RWPE2 (cell line): ENCODE data around the gene MED16.

Source experiments
- ATAC-seq: fragments of 200-7000 bp; cut with Tn5 transposase; 3 replicates; pipeline ENCODE4 v1.9.1; 2021; ENCODE audit warnings: low read depth
- DNase-seq: peaks from one replicate; pipeline ENCODE4 v3.0.0-alpha.2; 2020; ENCODE audit warnings: low spot score
- H3K27ac ChIP-seq: fragments of 450-650 bp; 2 replicates; pipeline ENCODE4 v1.5.1; 2017; ENCODE audit warnings: mild to moderate bottlenecking; ENCODE audit not compliant: poor library complexity, severe bottlenecking
- H3K27me3 ChIP-seq: fragments of 250-450 bp; sonication (Bioruptor Pico); 2 replicates; pipeline ENCODE4 v1.5.1; 2021; ENCODE audit warnings: mild to moderate bottlenecking, moderate library complexity; ENCODE audit not compliant: insufficient read depth, poor library complexity, severe bottlenecking
- H3K36me3 ChIP-seq: fragments of 250-450 bp; sonication (Bioruptor Pico); 2 replicates; pipeline ENCODE4 v1.5.1; 2020; ENCODE audit warnings: low read depth, mild to moderate bottlenecking, moderate library complexity
- H3K4me1 ChIP-seq: fragments of 250-450 bp; sonication (Bioruptor Pico); 2 replicates; pipeline ENCODE4 v1.5.1; 2021; ENCODE audit warnings: mild to moderate bottlenecking, moderate library complexity; ENCODE audit not compliant: insufficient read depth, poor library complexity, severe bottlenecking
- H3K4me3 ChIP-seq: fragments of 250-450 bp; sonication (Bioruptor Pico); 2 replicates; pipeline ENCODE4 v1.5.1; 2021; ENCODE audit warnings: mild to moderate bottlenecking, moderate library complexity; ENCODE audit not compliant: severe bottlenecking
- H3K9me3 ChIP-seq: fragments of 250-450 bp; sonication (Bioruptor Pico); 2 replicates; pipeline ENCODE4 v1.5.1; 2021; ENCODE audit warnings: mild to moderate bottlenecking, moderate library complexity; ENCODE audit not compliant: severe bottlenecking
- TF ChIP-seq, protein P1 (sequence below): fragments of 450-650 bp; IDR thresholded peaks from one replicate; pipeline ENCODE4 v1.5.1; 2017; ENCODE audit warnings: mild to moderate bottlenecking, moderate library complexity; ENCODE audit not compliant: poor library complexity, severe bottlenecking

The MED16 gene

DNA sequence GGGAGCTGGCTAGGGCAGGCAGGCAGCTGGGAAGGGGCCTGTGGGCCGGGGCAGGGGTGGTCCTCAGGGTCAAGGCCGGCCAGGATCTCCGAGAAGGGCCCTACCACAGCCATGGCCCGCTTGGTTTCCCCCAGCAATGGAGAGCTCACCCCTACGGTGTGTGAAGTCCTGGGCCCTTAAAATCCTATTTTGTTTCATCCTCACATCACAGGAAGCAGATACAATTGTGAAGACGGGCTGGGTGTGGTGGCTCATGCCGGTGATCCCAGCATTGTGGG, 9.0 kb upstream of the MED16 start:
- Histone ChIP-seq H3K9me3 (no peaks in the 10 kb centered on the region), H3K4me3 (no peak overlapping the region), H3K36me3 (peaks cover 25% of the 10 kb centered on the region), H3K27ac (no peak overlapping the region), H3K27me3 (no peaks in the 10 kb centered on the region), H3K4me1 (no peaks in the 10 kb centered on the region)
- no peak for ATAC-seq
- TF ChIP-seq, protein P1, sequence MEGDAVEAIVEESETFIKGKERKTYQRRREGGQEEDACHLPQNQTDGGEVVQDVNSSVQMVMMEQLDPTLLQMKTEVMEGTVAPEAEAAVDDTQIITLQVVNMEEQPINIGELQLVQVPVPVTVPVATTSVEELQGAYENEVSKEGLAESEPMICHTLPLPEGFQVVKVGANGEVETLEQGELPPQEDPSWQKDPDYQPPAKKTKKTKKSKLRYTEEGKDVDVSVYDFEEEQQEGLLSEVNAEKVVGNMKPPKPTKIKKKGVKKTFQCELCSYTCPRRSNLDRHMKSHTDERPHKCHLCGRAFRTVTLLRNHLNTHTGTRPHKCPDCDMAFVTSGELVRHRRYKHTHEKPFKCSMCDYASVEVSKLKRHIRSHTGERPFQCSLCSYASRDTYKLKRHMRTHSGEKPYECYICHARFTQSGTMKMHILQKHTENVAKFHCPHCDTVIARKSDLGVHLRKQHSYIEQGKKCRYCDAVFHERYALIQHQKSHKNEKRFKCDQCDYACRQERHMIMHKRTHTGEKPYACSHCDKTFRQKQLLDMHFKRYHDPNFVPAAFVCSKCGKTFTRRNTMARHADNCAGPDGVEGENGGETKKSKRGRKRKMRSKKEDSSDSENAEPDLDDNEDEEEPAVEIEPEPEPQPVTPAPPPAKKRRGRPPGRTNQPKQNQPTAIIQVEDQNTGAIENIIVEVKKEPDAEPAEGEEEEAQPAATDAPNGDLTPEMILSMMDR: no peak
- DNase-seq: peak; percentile 41

DNA sequence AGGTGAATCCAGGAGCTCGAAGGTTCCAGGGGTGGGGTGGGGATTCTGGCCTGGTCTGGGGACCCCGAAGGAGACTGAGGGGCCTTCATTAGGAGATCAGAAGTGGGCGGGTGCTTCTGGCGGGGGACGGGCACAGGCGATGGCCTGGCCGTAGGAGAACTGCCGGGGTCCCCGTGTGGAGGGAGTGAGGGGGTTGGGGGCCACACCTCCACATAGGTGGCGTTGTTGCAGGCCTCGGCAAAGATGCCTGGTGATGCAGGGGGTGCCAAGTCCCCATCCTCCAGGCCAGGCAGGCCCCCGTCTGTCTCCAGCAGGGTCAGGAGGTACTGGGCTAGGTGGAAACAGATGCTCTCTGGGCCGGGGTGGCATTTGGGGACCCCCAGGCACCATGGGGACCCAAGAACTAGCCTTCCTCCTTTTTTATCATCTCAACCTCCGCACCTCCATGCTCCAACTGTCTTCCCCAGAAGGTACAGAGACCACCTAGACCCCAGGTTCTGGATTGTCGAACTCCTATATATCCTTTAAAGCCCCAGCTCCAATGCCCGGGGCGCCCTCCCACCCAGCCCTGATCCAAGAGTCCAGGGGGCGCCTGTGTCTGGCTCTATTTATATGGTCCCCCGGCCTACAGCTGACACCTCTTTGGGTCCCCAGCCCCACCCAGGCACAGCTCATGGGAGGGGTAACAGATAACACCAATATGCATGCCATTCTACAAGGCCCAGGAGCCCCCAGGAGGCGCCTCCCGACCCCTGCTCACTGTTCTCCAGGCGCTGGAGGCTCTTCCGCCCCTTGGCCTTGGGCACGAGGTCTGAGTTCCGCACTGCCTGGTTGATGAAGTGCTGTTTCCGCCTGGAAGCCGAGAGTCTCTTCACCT, 8.5 kb upstream of the MED16 start:
- TF ChIP-seq, protein P1: no peak

DNA sequence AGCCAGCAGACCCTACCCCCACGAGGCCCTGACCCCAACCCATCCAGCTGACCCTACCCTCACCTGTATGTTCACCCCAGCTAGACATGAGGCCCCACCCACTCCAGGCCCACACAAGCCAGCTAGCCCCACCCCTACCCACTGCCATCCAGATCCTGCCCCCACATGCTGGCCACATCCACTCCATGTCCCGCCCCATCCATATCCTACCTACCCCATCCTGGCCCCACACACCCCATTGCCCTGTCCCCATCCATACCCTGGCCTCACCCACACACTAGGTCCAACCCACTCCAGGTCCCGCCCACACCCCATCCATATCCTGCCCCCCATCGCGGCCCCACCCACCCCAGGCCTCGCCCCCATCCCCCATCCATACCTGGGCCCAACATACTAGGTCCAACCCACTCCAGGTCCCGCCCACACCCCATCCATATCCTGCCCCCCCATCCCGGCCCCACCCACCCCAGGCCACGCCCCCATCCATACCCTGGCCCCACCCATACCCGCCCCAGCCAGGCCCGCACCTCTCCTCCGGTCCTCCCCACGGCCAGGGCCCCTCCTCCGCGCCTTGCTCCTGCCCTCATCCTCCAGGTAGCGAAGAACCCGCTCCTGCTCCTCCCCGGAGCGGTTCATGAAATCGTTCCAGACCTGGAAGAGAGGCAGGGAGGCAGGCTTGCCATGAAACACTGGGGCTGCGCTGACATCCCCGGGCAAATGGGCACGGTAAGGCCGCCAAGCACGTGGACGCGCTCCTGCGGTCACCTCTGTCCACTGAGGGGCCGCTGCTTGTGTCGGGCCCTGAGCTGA, 7.5 kb upstream of the MED16 start:
- Histone ChIP-seq H3K4me3 (no peak overlapping the region), H3K27me3 (no peaks in the 10 kb centered on the region), H3K36me3 (peaks cover 25% of the 10 kb centered on the region), H3K4me1 (no peaks in the 10 kb centered on the region), H3K9me3 (no peaks in the 10 kb centered on the region), H3K27ac (no peak overlapping the region)
- TF ChIP-seq, protein P1: no peak
- peak; percentile 73 for ATAC-seq
- DNase-seq: peak; percentile 80

More for the DNA sequence above, 8.5 kb upstream of the MED16 start:
- H3K27ac ChIP-seq: no peak overlapping the region
- H3K9me3 ChIP-seq: no peaks in the 10 kb centered on the region
- no peaks in the 10 kb centered on the region for H3K27me3 ChIP-seq
- H3K4me3 ChIP-seq: no peak overlapping the region
- H3K36me3 ChIP-seq: peaks cover 25% of the 10 kb centered on the region
- DNase-seq (peak; percentile 52), ATAC-seq (no peak)
- no peaks in the 10 kb centered on the region for H3K4me1 ChIP-seq

DNA sequence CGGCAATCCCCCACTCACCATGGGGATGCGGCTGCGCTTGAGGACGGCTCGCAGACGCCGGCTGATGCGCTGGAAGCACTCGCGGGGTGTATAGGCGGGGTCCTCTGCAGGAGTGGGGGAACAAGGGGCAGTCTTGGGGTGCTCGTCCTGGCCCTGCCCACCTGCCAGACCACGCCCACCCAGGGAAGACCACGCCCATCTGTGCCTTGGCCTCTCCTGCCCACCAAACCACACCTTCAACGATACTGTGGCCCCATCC, 7.0 kb upstream of the MED16 start:
- Histone ChIP-seq H3K9me3 (no peaks in the 10 kb centered on the region), H3K4me1 (no peaks in the 10 kb centered on the region), H3K27ac (no peak overlapping the region), H3K27me3 (no peaks in the 10 kb centered on the region), H3K4me3 (no peak overlapping the region), H3K36me3 (peaks cover 25% of the 10 kb centered on the region)
- DNase-seq (no peak), ATAC-seq (no peak)
- TF ChIP-seq, protein P1: no peak
